GM23338 (cell line): ENCODE data around the gene GRIK1. TPM values are rescaled to one million over a fixed set of nuclear protein-coding genes. Genes with fewer than 3 reads are reported as not detected.

Source experiments
- ATAC-seq: fragments of 200-7000 bp; cut with Tn5 transposase; 3 replicates; pipeline ENCODE4 v1.9.1; 2020
- DNase-seq: peaks from one replicate; pipeline ENCODE4 v3.0.0-alpha.2; 2015; ENCODE audit warnings: low spot score
- H2AFZ ChIP-seq: fragments of 200-600 bp; sonication (generic); 2 replicates; pipeline ENCODE4 v1.8.0; 2016; ENCODE audit warnings: antibody characterized with exemption, mild to moderate bottlenecking, moderate library complexity
- H3F3A ChIP-seq: fragments of 200-600 bp; sonication (generic); replicated peaks from 2 replicates; pipeline ENCODE4 v1.8.0; 2017; ENCODE audit warnings: antibody characterized with exemption, mixed run types, low read depth
- H3K27ac ChIP-seq: fragments of 200-600 bp; sonication (generic); 2 replicates; pipeline ENCODE4 v1.6.1; 2016; ENCODE audit warnings: low read depth
- H3K27me3 ChIP-seq: fragments of 200-600 bp; sonication (generic); 2 replicates; pipeline ENCODE4 v1.8.0; 2016; ENCODE audit warnings: mild to moderate bottlenecking, mixed run types, moderate library complexity; ENCODE audit not compliant: insufficient read depth
- H3K36me3 ChIP-seq: fragments of 200-600 bp; sonication (generic); 2 replicates; pipeline ENCODE4 v1.8.0; 2016; ENCODE audit warnings: mild to moderate bottlenecking; ENCODE audit not compliant: insufficient read depth
- H3K4me1 ChIP-seq: fragments of 200-600 bp; sonication (generic); 2 replicates; pipeline ENCODE4 v1.8.0; 2016; ENCODE audit warnings: mild to moderate bottlenecking, moderate library complexity; ENCODE audit not compliant: insufficient read depth
- H3K4me2 ChIP-seq: fragments of 200-600 bp; sonication (generic); 2 replicates; pipeline ENCODE4 v1.7.1; 2017; ENCODE audit warnings: mixed run types
- H3K4me3 ChIP-seq: fragments of 200-600 bp; sonication (generic); 2 replicates; pipeline ENCODE4 v1.6.1; 2016; ENCODE audit warnings: mixed run types
- H3K79me2 ChIP-seq: fragments of 200-600 bp; sonication (generic); replicated peaks from 2 replicates; pipeline ENCODE4 v1.8.0; 2017; ENCODE audit warnings: mild to moderate bottlenecking; ENCODE audit not compliant: insufficient read depth
- H3K9me2 ChIP-seq: fragments of 200-600 bp; sonication (generic); 2 replicates; pipeline ENCODE4 v1.8.0; 2017; ENCODE audit not compliant: insufficient read depth
- H4K20me1 ChIP-seq: fragments of 200-600 bp; sonication (generic); replicated peaks from 2 replicates; pipeline ENCODE4 v1.8.0; 2017; ENCODE audit warnings: mild to moderate bottlenecking; ENCODE audit not compliant: insufficient read depth
- H3K27ac Mint-ChIP-seq: 2 replicates; pipeline ENCODE4 v1.8.0; 2020; ENCODE audit warnings: inconsistent platforms, mild to moderate bottlenecking, moderate library complexity, mixed read lengths
- H3K27me3 Mint-ChIP-seq: 3 replicates; pipeline ENCODE4 v1.8.0; 2022; ENCODE audit warnings: low read depth, mild to moderate bottlenecking, moderate library complexity, mixed read lengths, inconsistent platforms; ENCODE audit not compliant: insufficient read depth, poor library complexity
- H3K36me3 Mint-ChIP-seq: 3 replicates; pipeline ENCODE4 v1.8.0; 2021; ENCODE audit warnings: low read depth, mild to moderate bottlenecking, inconsistent platforms, moderate library complexity, mixed read lengths
- H3K4me1 Mint-ChIP-seq: 3 replicates; pipeline ENCODE4 v1.8.0; 2020; ENCODE audit warnings: mild to moderate bottlenecking, inconsistent platforms, mixed read lengths
- H3K4me3 Mint-ChIP-seq: 3 replicates; pipeline ENCODE4 v1.8.0; 2021; ENCODE audit warnings: moderate library complexity, mild to moderate bottlenecking, inconsistent platforms, mixed read lengths
- H3K9me3 Mint-ChIP-seq: 3 replicates; pipeline ENCODE4 v1.8.0; 2020; ENCODE audit warnings: moderate library complexity, mild to moderate bottlenecking, inconsistent platforms, mixed read lengths
- CTCF ChIP-seq, 2 experiments: fragments of 200-600 bp in 1 of 2; sonication (generic) in 1 of 2; conservative IDR thresholded peaks; 2 replicates each; pipeline versions ENCODE4 v1.5.1 to v1.6.1; 2016 to 2017; ENCODE audit warnings: antibody characterized with exemption in 2 of 2, low read depth in 2 of 2, mild to moderate bottlenecking in 2 of 2, moderate library complexity in 1 of 2
- ETS1 ChIP-seq: IDR thresholded peaks from 2 replicates; pipeline ENCODE4 v1.6.1; 2016; ENCODE audit warnings: antibody characterized with exemption
- EZH2 ChIP-seq: fragments of 200-600 bp; sonication (generic); IDR thresholded peaks from one replicate; pipeline ENCODE4 v1.8.0; 2017; ENCODE audit warnings: antibody characterized with exemption, mild to moderate bottlenecking, low read depth; ENCODE audit not compliant: unreplicated experiment
- EZH2phosphoT487 ChIP-seq: fragments of 200-600 bp; sonication (generic); IDR thresholded peaks from one replicate; pipeline ENCODE4 v1.8.1; 2018; ENCODE audit warnings: antibody characterized with exemption; ENCODE audit not compliant: unreplicated experiment
- JUNB ChIP-seq: IDR thresholded peaks from one replicate; pipeline ENCODE4 v1.6.1; 2016; ENCODE audit warnings: antibody characterized with exemption; ENCODE audit not compliant: unreplicated experiment
- NANOG ChIP-seq: IDR thresholded peaks from 2 replicates; pipeline ENCODE4 v1.6.1; 2016; ENCODE audit warnings: antibody characterized with exemption, borderline replicate concordance
- POLR2AphosphoS5 ChIP-seq: IDR thresholded peaks from 2 replicates; pipeline ENCODE4 v1.6.1; 2016; ENCODE audit warnings: antibody characterized with exemption, low read depth
- REST ChIP-seq: IDR thresholded peaks from one replicate; pipeline ENCODE4 v1.6.1; 2018; ENCODE audit warnings: antibody characterized with exemption; ENCODE audit not compliant: unreplicated experiment
- STAT1 ChIP-seq: IDR thresholded peaks from one replicate; pipeline ENCODE4 v1.6.1; 2016; ENCODE audit warnings: antibody characterized with exemption; ENCODE audit not compliant: unreplicated experiment
- ZNF114 ChIP-seq: fragments of 250-450 bp; sonication (Bioruptor Pico); IDR thresholded peaks from 2 replicates; pipeline ENCODE4 v1.5.0; 2020; ENCODE audit warnings: mild to moderate bottlenecking, moderate library complexity
- ZNF331 ChIP-seq: fragments of 250-450 bp; sonication (Bioruptor Pico); IDR thresholded peaks from 2 replicates; pipeline ENCODE4 v1.5.0; 2020; ENCODE audit warnings: low read depth, mild to moderate bottlenecking, moderate library complexity
- ZNF462 ChIP-seq: fragments of 250-450 bp; sonication (Bioruptor Pico); IDR thresholded peaks from 2 replicates; pipeline ENCODE4 v1.5.0; 2020; ENCODE audit warnings: mild to moderate bottlenecking, moderate library complexity
- polyA plus RNA-seq: library from polyadenylated mRNA; unstranded; fragments of >200 nt; fragmentation: Nextera tagmentation; extraction: Ambion mirVana; gene quantifications from 2 replicates; pipeline ENCODE4 v1.2.1, GENCODE V29; 2016
- total RNA-seq: library from RNA; depleted of rRNA; stranded (reverse); fragments of >200 nt; shearing (Covaris generic); gene quantifications from 2 replicates; pipeline ENCODE4 v1.2.3, GENCODE V29; 2014

The GRIK1 gene
- total and polyA plus RNA-seq, 2 experiments from 2014 or later, result 0.18 to 0.42 TPM

GRCh38 chr21:29645666-29646553, 293.9 kb downstream of the GRIK1 start:
- no peak overlapping the region for H3K27ac ChIP-seq
- H3K4me1 Mint-ChIP-seq, result no peaks in the 10 kb centered on the region
- H3K36me3 ChIP-seq, result no peaks in the 10 kb centered on the region
- no peaks in the 10 kb centered on the region for H3K36me3 Mint-ChIP-seq
- no peak for ATAC-seq
- H3K4me3 ChIP-seq, result no peak overlapping the region
- no peaks in the 10 kb centered on the region for H3K4me1 ChIP-seq
- peaks cover 5% of the 10 kb centered on the region; the same call in 1 of the 2 replicates for H3K9me2 ChIP-seq
- no peak overlapping the region for H2AFZ ChIP-seq
- TF ChIP-seq REST, result no peak
- TF ChIP-seq ZNF462 (CRISPR knock-in tag), result no peak
- no peak for TF ChIP-seq ZNF331 (CRISPR knock-in tag)
- TF ChIP-seq JUNB, result no peak
- no peak for TF ChIP-seq ZNF114 (CRISPR knock-in tag)
- TF ChIP-seq EZH2phosphoT487, result no peak
- TF ChIP-seq POLR2AphosphoS5, result no peak
- TF ChIP-seq NANOG, result no peak
- TF ChIP-seq ETS1, result no peak
- no peak for TF ChIP-seq STAT1
- TF ChIP-seq EZH2, result no peak
- TF ChIP-seq CTCF (conservative IDR thresholded peaks at IDR 0.05; ENCODE audit: low read depth in 2 of 2), result no peak
- no peaks in the 10 kb centered on the region for H3K27me3 ChIP-seq
- no peak overlapping the region for H3K4me3 Mint-ChIP-seq
- no peaks in the 10 kb centered on the region for H3K79me2 ChIP-seq
- H3K9me3 Mint-ChIP-seq, result no peaks in the 10 kb centered on the region
- H4K20me1 ChIP-seq, result no peaks in the 10 kb centered on the region
- DNase-seq, result no peak
- H3K27ac Mint-ChIP-seq, result no peak overlapping the region
- H3K27me3 Mint-ChIP-seq, result no peaks in the 10 kb centered on the region
- no peak overlapping the region for H3K4me2 ChIP-seq
- no peaks in the 10 kb centered on the region for H3F3A ChIP-seq
